ENCODE results near the gene PRKAG2.

The PRKAG2 gene

GRCh38 chr7:151757274-151757673 lies 119.6 kb downstream of the PRKAG2 start:
- DNase-seq (ENCODE audit: insufficient read length, low spot score) (no peak), FAIRE-seq (no peak)
- no peak for TF ChIP-seq CTCF (IDR thresholded peaks at IDR 0.05; ENCODE audit: insufficient read depth, missing control alignments)

GRCh38 chr7:151756866-151757265 lies 120.0 kb downstream of the PRKAG2 start:
- DNase-seq (ENCODE audit: insufficient read length, low spot score) = no peak
- no peak for FAIRE-seq
- no peak for TF ChIP-seq CTCF (IDR thresholded peaks at IDR 0.05; ENCODE audit: insufficient read depth, missing control alignments)

GRCh38 chr7:151756076-151756731 lies 120.7 kb downstream of the PRKAG2 start:
- FAIRE-seq = no peak
- no peak for DNase-seq (ENCODE audit: insufficient read length, low spot score)
- no peak for TF ChIP-seq CTCF (IDR thresholded peaks at IDR 0.05; ENCODE audit: insufficient read depth, missing control alignments)

GRCh38 chr7:151755131-151755801 lies 121.6 kb downstream of the PRKAG2 start:
- no peak for FAIRE-seq
- no peak for TF ChIP-seq CTCF (IDR thresholded peaks at IDR 0.05; ENCODE audit: insufficient read depth, missing control alignments)
- no peak for DNase-seq (ENCODE audit: insufficient read length, low spot score)

- no peak for DNase-seq (ENCODE audit: insufficient read length, low spot score)
Observed at GRCh38 chr7:151754688-151755130, 122.2 kb downstream of the PRKAG2 start.

GRCh38 chr7:151754142-151754590 lies 122.7 kb downstream of the PRKAG2 start:
- no peak for FAIRE-seq

More at GRCh38 chr7:151754688-151755130, 122.2 kb downstream of the PRKAG2 start:
- no peak for FAIRE-seq
- no peak for TF ChIP-seq CTCF (IDR thresholded peaks at IDR 0.05; ENCODE audit: insufficient read depth, missing control alignments)

More at GRCh38 chr7:151754142-151754590, 122.7 kb downstream of the PRKAG2 start:
- DNase-seq (ENCODE audit: insufficient read length, low spot score) = peak; percentile 57
- peak; percentile 63 for TF ChIP-seq CTCF (IDR thresholded peaks at IDR 0.05; ENCODE audit: insufficient read depth, missing control alignments)

Measured in D721Med (cell line).